Endothelial cell of umbilical vein (primary cell): Measurements from ENCODE around the gene METTL9. TPM values are rescaled to one million over a fixed set of nuclear protein-coding genes. Genes with fewer than 3 reads are reported as not detected.

Experiments used
- BruUV-seq: library from RNA; stranded (reverse); fragments of 400-500 nt; replicated peaks from 2 replicates; lab custom pipeline; 2021; lab: Mats Ljungman, UMichigan
- CTCF ChIA-PET: fragments of 300-600, 350-600 bp; sonication (Branson Sonifier 250); formaldehyde crosslinking; loops from one replicate; lab custom pipeline; 2021; ENCODE audit warnings: antibody characterized with exemption, inconsistent platforms; lab: Charles Lee
- POLR2A ChIA-PET: fragments of 300-600, 350-600 bp; sonication (Branson Sonifier 250); formaldehyde crosslinking; loops from one replicate; lab custom pipeline; 2021; ENCODE audit warnings: antibody characterized with exemption, inconsistent platforms; lab: Charles Lee
- DNase-seq: peaks from one replicate; pipeline ENCODE4 v3.0.0-alpha.2; 2011; ENCODE audit warnings: low read depth, low spot score
- FAIRE-seq: peaks from 2 replicates; lab custom pipeline; 2011; peaks lifted over from hg19 to GRCh38; lab: Jason Lieb, UNC
- H2AFZ ChIP-seq: 2 replicates; pipeline ENCODE4 v1.6.0; 2012; ENCODE audit warnings: low read depth, low read length, control low read depth, inconsistent platforms
- H3K27ac ChIP-seq: 2 replicates; pipeline ENCODE4 v1.5.1; 2011; ENCODE audit warnings: low read depth, mild to moderate bottlenecking, control low read depth, low read length, moderate library complexity; ENCODE audit not compliant: insufficient read depth
- H3K27me3 ChIP-seq, 2 experiments: 2 replicates each; pipeline versions ENCODE4 v1.6.0 to v1.6.1; 2011; ENCODE audit warnings: low read length in 2 of 2, mixed read lengths in 1 of 2; ENCODE audit not compliant: control insufficient read depth in 2 of 2, insufficient read depth in 2 of 2
- H3K36me3 ChIP-seq, 2 experiments: 2 replicates in 1 of 2; 3 replicates in 1 of 2; pipeline ENCODE4 v1.5.1; 2011; ENCODE audit warnings: low read length in 2 of 2, mild to moderate bottlenecking in 1 of 2, moderate library complexity in 1 of 2; ENCODE audit not compliant: control insufficient read depth in 2 of 2, insufficient read depth in 2 of 2; ENCODE audit errors: extremely low read depth in 1 of 2
- H3K4me1 ChIP-seq: 3 replicates; pipeline ENCODE4 v1.5.1; 2011; ENCODE audit warnings: mild to moderate bottlenecking, low read length; ENCODE audit not compliant: control insufficient read depth, insufficient read depth; ENCODE audit errors: extremely low read depth
- H3K4me2 ChIP-seq: 2 replicates; pipeline ENCODE4 v1.6.1; 2011; ENCODE audit warnings: low read length, control low read depth, mixed read lengths; ENCODE audit not compliant: insufficient read depth
- H3K4me3 ChIP-seq, 3 experiments: fragments of 200-600 bp in 1 of 3; sonication (generic), shearing (Covaris generic) in 1 of 3; replicated peaks in 1 of 3; 2 replicates each; pipeline ENCODE4 v1.5.1; 2011 to 2016; ENCODE audit warnings: control low read depth in 3 of 3, low read length in 3 of 3, mild to moderate bottlenecking in 2 of 3, inconsistent platforms in 1 of 3, low read depth in 1 of 3, moderate library complexity in 1 of 3; ENCODE audit not compliant: insufficient read depth in 1 of 3
- H3K79me2 ChIP-seq: 2 replicates; pipeline ENCODE4 v1.6.0; 2012; ENCODE audit warnings: low read length, inconsistent platforms; ENCODE audit not compliant: control insufficient read depth, insufficient read depth
- H3K9ac ChIP-seq: replicated peaks from 2 replicates; pipeline ENCODE3; 2011; ENCODE audit warnings: low read length, control low read depth; ENCODE audit not compliant: insufficient read depth; ENCODE audit errors: extremely low read depth
- H3K9me1 ChIP-seq: replicated peaks from 3 replicates; pipeline ENCODE4 v1.6.0; 2011; ENCODE audit warnings: mild to moderate bottlenecking, low read length; ENCODE audit not compliant: control insufficient read depth, insufficient read depth; ENCODE audit errors: extremely low read depth
- H3K9me3 ChIP-seq: replicated peaks from 2 replicates; pipeline ENCODE4 v1.5.1; 2012; ENCODE audit warnings: low read length, inconsistent platforms; ENCODE audit not compliant: control insufficient read depth, insufficient read depth
- H4K20me1 ChIP-seq: replicated peaks from 2 replicates; pipeline ENCODE3; 2011; ENCODE audit warnings: mild to moderate bottlenecking, low read length; ENCODE audit not compliant: control insufficient read depth, insufficient read depth; ENCODE audit errors: extremely low read depth
- CTCF ChIP-seq, 2 donors: IDR thresholded peaks; 1 replicate in 1 of 2; 2 replicates in 1 of 2; pipeline ENCODE4 v1.5.1; 2011; ENCODE audit warnings: low read length in 2 of 2, mild to moderate bottlenecking in 2 of 2, moderate library complexity in 2 of 2, control low read depth in 1 of 2, inconsistent platforms in 1 of 2, low read depth in 1 of 2; ENCODE audit not compliant: insufficient read depth in 1 of 2; ENCODE audit errors: extremely low read depth in 1 of 2
- EZH2 ChIP-seq: IDR thresholded peaks from 2 replicates; pipeline ENCODE4 v1.6.1; 2012; ENCODE audit warnings: borderline replicate concordance, low read depth, mild to moderate bottlenecking, moderate library complexity, low read length, inconsistent platforms; ENCODE audit not compliant: severe bottlenecking
- FOS ChIP-seq: IDR thresholded peaks from 2 replicates; pipeline ENCODE4 v1.6.1; 2011; ENCODE audit warnings: mild to moderate bottlenecking, low read length, moderate library complexity, borderline replicate concordance; ENCODE audit not compliant: insufficient read depth
- GATA2 ChIP-seq: IDR thresholded peaks from 2 replicates; pipeline ENCODE4 v1.7.0; 2011; ENCODE audit warnings: low read depth, mild to moderate bottlenecking, moderate library complexity, mixed read lengths, low read length; ENCODE audit not compliant: insufficient read length, insufficient read depth
- JUN ChIP-seq: IDR thresholded peaks from 2 replicates; pipeline ENCODE4 v1.6.1; 2011; ENCODE audit warnings: borderline replicate concordance, low read depth; ENCODE audit not compliant: insufficient read length, insufficient read depth
- MAX ChIP-seq: IDR thresholded peaks from 2 replicates; pipeline ENCODE4 v1.6.1; 2011; ENCODE audit not compliant: insufficient read depth, insufficient read length
- MYC ChIP-seq: IDR thresholded peaks from one replicate; pipeline ENCODE4 v1.6.1; 2011; ENCODE audit warnings: mild to moderate bottlenecking, low read depth, low read length
- POLR2A ChIP-seq: IDR thresholded peaks from 2 replicates; pipeline ENCODE4 v1.6.1; 2012; ENCODE audit warnings: low read depth, mild to moderate bottlenecking, control low read depth, low read length
- POLR2AphosphoS5 ChIP-seq: IDR thresholded peaks from 2 replicates; pipeline ENCODE4 v1.6.1; 2012; ENCODE audit warnings: low read depth, mild to moderate bottlenecking, control low read depth, low read length, moderate library complexity; ENCODE audit not compliant: insufficient read depth
- dilution Hi-C: fragments of 300-500 bp; cut with MboI; formaldehyde crosslinking; loops from one replicate; pipeline ENCODE4 v1.15.0; 2019; ENCODE audit warnings: low sequenced_read_pairs; ENCODE audit not compliant: extremely low pct_ligation_motif_present
- intact Hi-C: fragments of 100-400 bp; cut with micrococcal nuclease; formaldehyde crosslinking; loops from one replicate; pipeline ENCODE4 v1.10.0; 2022
- polyA plus RNA-seq, 4 experiments: library from polyadenylated mRNA; depleted of rRNA in 3 of 4; stranded (reverse) in 3 of 4; unstranded in 1 of 4; fragments of >200 nt; gene quantifications; 2 replicates each; pipeline versions ENCODE4 v1.2.1 to v1.2.3, GENCODE V29; 2011 to 2012; ENCODE audit warnings: missing spikeins in 1 of 4
- total RNA-seq: library from RNA; stranded (reverse); gene quantifications from 2 replicates; pipeline ENCODE4 v1.2.3, GENCODE V29; 2021

Gene METTL9
- total and polyA plus RNA-seq, 2 donors (not counting 3 experiments of a cell fraction or from before 2014, with no cell fraction given): 53.8 to 121 TPM

GRCh38 chr16:21602785-21603184, 3.4 kb downstream of the METTL9 start:
- no peak overlapping the region for H3K9ac ChIP-seq
- peaks cover 21% of the 10 kb centered on the region for H3K4me1 ChIP-seq
- TF ChIP-seq FOS (no peak), MAX (no peak), JUN (no peak), GATA2 (no peak), EZH2 (no peak), POLR2A (no peak), CTCF (IDR thresholded peaks at IDR 0.05; ENCODE audit: extremely low read depth in 1 of 2, insufficient read depth in 1 of 2, low read depth in 1 of 2, low read length in 2 of 2) (no peak), MYC (no peak), POLR2AphosphoS5 (no peak)
- H3K4me3 ChIP-seq: no peak overlapping the region
- CTCF ChIA-PET: interaction anchor here (0.8 to 1.3 kb wide), 2 partner anchors 10 to 54 kb away, joined by 3 read pairs; no protein-coding TSS in a partner anchor
- no peak overlapping the region for H3K4me2 ChIP-seq
- BruUV-seq: no TSS peak
- H3K9me1 ChIP-seq: no peaks in the 10 kb centered on the region
- no peaks in the 10 kb centered on the region for H3K36me3 ChIP-seq
- no peaks in the 10 kb centered on the region for H3K27me3 ChIP-seq
- no peaks in the 10 kb centered on the region for H3K9me3 ChIP-seq
- H2AFZ ChIP-seq: no peak overlapping the region
- H3K27ac ChIP-seq: no peak overlapping the region
- peaks cover 75% of the 10 kb centered on the region for H3K79me2 ChIP-seq
- dilution Hi-C loops (no loop called here), intact Hi-C loops (no loop called here)
- FAIRE-seq: no peak
- H4K20me1 ChIP-seq: no peaks in the 10 kb centered on the region
- POLR2A ChIA-PET: no interaction called here
- DNase-seq: no peak
